CD4-positive, alpha-beta T cell treated with Interleukin-1 beta for 1 hour (primary cell): Measurements from ENCODE around the gene CNTFR.

Experiments used
- DNase-seq, 2 donors: peaks; one replicate each; pipeline ENCODE4 v3.0.0-alpha.2; 2020 to 2022

CNTFR gene

DNA sequence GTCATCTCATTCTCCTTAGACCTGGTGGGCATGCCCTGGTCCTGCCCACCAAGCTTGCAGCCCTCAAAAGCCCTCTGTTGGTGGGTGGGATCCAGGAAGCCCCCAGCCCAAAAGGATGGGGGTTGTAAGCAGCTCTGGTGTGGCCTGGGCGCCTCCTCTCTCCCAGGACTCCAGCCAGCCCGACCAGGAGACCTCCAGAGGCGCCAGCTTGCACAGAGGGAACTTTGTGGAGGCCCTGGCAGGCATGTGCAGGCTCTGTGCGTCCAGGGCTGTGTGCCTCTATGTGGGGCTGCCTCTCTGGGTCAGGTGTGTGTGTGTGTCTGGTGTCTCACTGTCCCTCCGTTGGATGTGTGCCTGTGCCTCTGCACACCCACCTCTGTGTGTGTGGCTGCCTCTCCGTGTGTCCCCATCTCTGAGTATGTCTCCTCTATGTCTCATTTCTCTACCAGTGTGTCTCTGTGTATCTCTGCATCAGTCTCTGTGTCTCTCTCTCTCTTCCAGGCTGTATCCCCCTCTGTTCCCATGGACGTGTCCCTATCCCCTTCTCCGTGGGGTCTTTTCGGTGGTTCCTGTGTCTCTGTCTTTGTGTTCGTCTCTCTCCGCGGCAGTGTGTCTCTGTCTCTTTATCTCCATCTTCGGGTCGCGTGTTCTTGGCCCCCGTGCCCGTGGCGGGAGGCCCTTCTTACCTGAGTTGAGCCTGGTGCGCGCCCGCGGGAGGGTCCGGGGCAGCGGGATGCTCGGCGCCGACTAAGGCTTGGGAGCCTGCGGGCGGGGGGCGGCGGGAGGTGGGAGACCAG is 67.2 kb downstream of the CNTFR start:
- no peak for DNase-seq

DNA sequence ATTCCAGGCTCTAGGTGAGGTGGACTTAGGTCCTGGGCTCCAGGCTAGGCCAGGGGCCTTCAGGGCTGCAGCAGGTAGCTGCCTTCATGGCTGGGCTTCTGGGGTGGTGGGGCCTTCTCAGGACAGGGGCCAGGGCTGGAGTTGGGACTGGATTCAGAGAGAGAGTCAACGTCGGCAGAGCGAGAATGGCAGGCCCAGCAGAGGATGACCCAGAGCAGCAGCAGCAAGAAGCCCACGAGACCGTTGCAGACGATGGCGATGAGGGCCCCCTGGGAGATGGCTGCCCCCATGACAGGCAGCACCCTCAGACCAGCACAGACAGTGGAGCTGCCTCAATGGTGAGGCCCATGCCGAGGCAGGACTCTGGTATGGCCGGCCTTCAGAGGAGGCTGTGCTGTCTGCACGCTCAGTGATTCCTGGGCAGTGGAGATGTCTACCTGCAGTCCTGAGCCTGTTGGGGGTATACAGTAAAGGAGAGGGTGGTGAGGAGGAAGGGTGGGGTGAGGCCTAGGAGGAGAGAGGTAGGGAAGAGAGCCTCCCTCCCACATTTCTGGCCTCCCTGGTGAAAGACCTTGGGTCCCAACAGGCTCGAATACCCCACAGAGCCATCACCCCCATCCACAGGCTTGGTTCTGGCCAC is 68.0 kb downstream of the CNTFR start:
- DNase-seq = no peak

GRCh38 chr9:34520505-34521385 is 68.8 kb downstream of the CNTFR start:
- no peak for DNase-seq

DNA sequence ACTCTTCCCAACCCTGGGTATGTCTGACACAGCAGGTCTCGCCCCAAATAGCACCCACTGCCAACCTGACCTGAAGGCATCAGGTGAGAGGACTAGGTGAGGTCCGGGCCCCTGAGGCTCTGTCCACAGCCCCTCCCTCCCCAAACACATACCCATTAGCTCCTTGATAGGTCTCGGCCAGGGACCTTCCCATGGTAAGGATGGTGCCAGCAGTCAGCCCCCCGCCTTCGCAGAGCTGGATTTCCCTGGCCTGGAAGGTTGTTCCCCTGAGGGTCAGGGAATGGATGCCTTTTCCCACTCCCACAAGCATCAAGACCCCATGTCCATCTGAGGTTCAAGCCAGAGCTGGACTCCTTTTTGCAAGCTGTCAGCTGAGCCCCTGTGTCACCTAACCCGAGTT is 69.4 kb downstream of the CNTFR start:
- DNase-seq = no peak

DNA sequence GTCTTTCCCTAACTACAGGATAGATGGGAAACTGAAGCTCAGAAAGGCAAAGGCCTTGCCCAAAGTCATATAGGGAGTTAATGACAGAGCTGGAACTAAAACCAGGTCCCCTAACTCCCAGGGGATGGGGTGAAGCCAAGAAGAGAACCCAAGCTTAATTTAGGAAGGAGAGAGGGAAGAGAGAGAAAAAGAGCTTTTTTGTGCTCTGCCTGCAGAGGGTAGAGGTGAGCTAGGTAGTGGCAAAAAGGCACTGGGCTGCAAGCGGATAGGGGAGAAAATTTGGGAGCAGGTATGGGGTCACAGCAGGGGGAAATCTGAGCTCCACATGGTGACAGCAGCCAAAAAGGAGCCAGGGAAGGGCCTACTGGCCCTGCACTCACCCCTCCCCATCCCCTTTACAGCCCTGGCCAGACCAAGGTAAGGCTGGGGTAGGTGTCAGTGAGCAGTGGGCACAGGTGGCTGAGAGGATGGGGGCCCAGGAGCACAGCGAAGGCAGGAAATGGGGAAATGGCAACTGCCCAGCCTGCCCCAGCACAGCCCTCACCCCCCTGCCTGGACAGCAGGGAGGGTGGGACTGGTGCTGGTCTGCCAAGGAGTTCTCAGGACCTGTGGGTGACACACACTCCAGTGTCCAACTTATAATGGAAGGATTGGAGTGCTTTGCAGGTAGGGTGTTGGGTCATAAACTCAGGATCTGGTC is 70.1 kb downstream of the CNTFR start:
- DNase-seq = no peak

- no peak for DNase-seq
Observed at GRCh38 chr9:34518896-34519295, 70.6 kb downstream of the CNTFR start.

- no peak for DNase-seq
Observed at GRCh38 chr9:34518110-34518616, 71.4 kb downstream of the CNTFR start.

DNA sequence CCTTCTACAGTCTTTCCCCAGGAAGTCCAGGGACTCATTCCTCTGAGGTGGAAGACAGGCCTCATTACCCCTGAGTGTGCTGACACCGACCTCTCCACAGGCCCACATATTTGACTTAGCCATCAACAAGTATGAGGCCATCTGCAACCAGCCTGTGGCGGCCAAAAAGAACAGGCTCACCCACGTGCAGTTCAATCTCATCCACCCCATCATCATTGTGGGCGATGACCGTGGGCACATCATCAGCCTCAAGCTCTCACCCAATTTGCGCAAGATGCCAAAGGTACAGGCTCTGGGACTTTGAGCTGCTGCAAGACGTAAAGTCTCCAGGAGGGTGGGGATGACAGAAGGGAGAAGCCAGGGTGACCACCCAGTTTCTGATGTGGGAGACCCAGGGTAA is 72.3 kb downstream of the CNTFR start:
- no peak for DNase-seq

DNA sequence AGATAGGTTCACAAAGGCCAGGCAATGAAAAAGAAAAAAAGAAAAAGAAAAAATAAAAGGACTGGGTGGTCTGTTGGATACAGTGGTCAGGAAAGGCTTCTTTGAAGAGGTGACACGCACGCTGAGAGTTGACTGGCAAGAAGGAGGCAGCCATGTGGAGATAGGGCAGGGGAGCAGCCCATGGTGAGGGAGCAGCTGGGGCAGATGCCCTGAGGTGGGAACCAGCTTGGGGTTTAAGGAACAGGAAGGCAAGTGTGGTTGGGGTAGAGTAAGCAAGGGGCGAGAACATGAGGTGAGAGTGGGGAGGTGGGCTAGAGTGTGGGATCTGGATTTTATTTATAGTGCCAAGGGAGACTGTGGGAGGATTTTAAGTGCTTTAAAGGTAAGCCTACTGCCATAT is 73.6 kb downstream of the CNTFR start:
- no peak for DNase-seq

DNA sequence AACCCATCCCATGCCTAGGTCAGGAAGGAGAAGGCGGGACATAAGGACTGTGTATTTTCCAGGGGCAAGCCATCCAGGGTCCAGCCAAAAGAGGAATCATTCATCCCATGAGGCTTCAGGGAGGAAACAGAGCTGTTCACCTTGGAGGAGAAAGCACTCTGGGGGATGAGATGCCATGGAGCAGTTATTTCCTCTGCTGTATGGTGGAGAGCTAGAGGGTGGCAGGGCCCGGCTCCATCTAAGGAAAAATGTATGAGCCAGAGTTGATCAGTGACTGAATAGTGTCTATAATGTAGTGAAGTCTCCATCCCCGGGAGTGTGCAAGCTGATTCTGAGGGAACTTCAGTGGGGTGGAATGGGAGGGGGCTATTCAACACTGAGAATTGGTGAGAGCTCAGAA is 74.7 kb downstream of the CNTFR start:
- DNase-seq = no peak

DNA sequence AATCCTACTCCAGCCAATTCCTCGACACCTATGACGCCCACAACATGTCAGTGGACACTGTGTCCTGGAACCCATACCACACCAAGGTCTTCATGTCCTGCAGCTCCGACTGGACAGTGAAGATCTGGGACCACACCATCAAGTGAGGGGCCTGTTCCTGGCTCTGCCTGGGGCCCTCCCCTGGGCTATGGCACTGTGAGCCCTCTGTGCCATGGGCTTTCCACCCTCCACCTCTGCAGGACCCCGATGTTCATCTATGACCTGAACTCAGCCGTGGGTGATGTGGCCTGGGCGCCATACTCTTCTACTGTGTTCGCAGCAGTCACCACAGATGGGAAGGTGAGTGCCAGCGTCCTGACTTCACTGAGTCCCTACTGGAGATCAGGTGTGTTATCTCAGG is 75.1 kb downstream of the CNTFR start:
- DNase-seq = no peak

- DNase-seq = no peak
Observed at GRCh38 chr9:34513567-34514214, 75.8 kb downstream of the CNTFR start.

DNA sequence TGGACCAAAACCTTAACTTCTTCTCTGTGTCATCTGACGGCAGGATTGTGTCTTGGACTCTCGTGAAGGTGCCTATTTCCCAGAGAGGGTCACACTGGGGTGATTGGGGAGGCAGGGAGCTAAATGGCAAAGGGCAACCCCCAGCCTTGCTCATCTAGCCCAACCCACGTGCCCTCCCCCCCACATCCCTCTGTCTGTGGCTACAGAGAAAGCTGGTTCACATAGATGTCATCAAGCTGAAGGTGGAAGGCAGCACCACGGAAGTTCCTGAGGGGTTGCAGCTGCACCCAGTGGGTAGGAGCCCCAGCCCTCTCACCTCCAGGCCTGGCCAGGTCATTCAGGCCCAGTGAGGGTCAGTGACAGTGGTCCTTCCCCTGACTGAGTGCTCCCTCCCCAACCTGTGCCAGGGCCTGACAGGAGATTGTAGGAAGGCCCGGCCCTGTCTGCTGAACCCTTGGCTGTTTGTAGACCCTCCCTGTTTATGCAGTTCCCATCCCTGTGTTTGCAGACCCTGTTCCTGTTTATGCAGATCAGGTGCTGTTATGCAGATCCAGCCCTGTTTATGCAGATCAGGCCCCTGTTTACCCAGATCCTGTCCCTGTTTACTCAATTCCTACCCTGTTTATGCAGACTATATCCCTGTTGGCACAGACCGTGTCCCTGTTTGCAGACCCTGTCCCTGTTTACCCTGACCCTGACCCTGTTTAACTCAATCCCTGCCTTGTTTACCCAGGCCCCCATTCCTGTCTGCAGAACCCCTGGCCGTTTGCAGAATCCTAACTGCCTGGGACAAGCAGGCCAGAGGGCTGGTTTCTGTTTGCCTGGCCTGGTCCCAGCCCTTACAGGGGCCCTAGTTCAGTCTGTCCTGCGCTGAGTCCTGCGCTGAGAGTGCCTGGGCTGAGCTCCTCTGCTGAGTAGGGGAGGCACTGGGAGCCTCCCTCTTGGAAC is 77.1 kb downstream of the CNTFR start:
- DNase-seq = no peak

GRCh38 chr9:34510497-34511468 is 78.7 kb downstream of the CNTFR start:
- DNase-seq = no peak

- DNase-seq = no peak
Observed at GRCh38 chr9:34508951-34509350, 80.6 kb downstream of the CNTFR start.

DNA sequence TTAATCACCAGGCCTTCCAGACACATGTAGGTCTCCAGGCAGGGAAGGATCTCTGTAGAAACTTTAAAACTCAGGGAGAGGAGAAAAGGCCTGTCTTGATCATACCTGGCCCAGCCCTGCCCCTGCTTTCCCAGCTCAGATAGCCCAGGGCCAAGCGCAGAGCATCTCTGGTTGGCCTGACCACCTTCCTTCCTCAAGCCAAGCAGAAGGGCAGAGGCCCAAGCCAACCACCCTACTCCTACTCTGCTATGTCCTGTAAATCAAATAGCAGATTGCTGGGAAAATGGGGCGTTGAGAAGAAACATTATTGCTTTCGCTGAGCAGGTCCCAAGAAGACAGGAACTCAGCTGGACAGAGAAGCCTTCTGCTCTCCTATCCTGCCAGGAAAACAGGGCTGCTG is 81.1 kb downstream of the CNTFR start:
- DNase-seq = no peak

GRCh38 chr9:34507966-34508365 is 81.6 kb downstream of the CNTFR start:
- DNase-seq = no peak

GRCh38 chr9:34507556-34507955 is 82.0 kb downstream of the CNTFR start:
- DNase-seq = no peak

GRCh38 chr9:34506623-34507022 is 82.9 kb downstream of the CNTFR start:
- no peak for DNase-seq
